ENCODE data around the gene COLEC11. TPM values are rescaled to one million over a fixed set of nuclear protein-coding genes. Genes with fewer than 3 reads are reported as not detected.

Gene COLEC11
- total RNA-seq, 4 donors from 2014 or later: 2.8 to 20.5 (median 9.1) TPM

GRCh38 chr2:3672861-3673678, 78.2 kb downstream of the COLEC11 start:
- no peaks in the 10 kb centered on the region for H3K36me3 ChIP-seq
- 70 to 78% methylated on average over 5 to 9 of the region's 9 CpGs for WGBS, 2 donors

GRCh38 chr2:3674066-3674845, 79.3 kb downstream of the COLEC11 start:
- no peak for DNase-seq
- Histone ChIP-seq H3K27ac (no peak overlapping the region), H3K4me3 (replicated peaks in 1 of 3) (no peak overlapping the region), H3K9me3 (no peaks in the 10 kb centered on the region), H3K27me3 (no peaks in the 10 kb centered on the region), H3K36me3 (no peaks in the 10 kb centered on the region), H3K4me1 (no peaks in the 10 kb centered on the region)
- WGBS, 2 donors: 86 to 91% methylated on average over 9 of the region's 9 CpGs
- intact Hi-C loops (cut with DNase I): no loop called here
- no peak for TF ChIP-seq CTCF (IDR thresholded peaks at IDR 0.05)

More at GRCh38 chr2:3672861-3673678, 78.2 kb downstream of the COLEC11 start:
- no peaks in the 10 kb centered on the region for H3K9me3 ChIP-seq
- no peak overlapping the region for H3K27ac ChIP-seq
- no peak overlapping the region for H3K4me3 ChIP-seq (replicated peaks in 1 of 3)
- DNase-seq: no peak
- TF ChIP-seq CTCF (IDR thresholded peaks at IDR 0.05) (no peak), POLR2A (IDR thresholded peaks at IDR 0.05) (no peak)
- intact Hi-C loops (cut with DNase I): no loop called here
- no peaks in the 10 kb centered on the region for H3K27me3 ChIP-seq
- no peaks in the 10 kb centered on the region for H3K4me1 ChIP-seq

- TF ChIP-seq POLR2A (IDR thresholded peaks at IDR 0.05): no peak
- TF ChIP-seq CTCF (IDR thresholded peaks at IDR 0.05): no peak
- H3K4me3 ChIP-seq (replicated peaks in 1 of 3): no peak overlapping the region
- H3K27ac ChIP-seq: no peak overlapping the region
- no peak for DNase-seq
- intact Hi-C loops (cut with DNase I): no loop called here
- H3K27me3 ChIP-seq: no peaks in the 10 kb centered on the region
- WGBS, 2 donors: 87 to 92% methylated on average over 4 of the region's 4 CpGs
- no peaks in the 10 kb centered on the region for H3K9me3 ChIP-seq
- no peaks in the 10 kb centered on the region for H3K4me1 ChIP-seq
- no peaks in the 10 kb centered on the region for H3K36me3 ChIP-seq
Measured at GRCh38 chr2:3675687-3676086, 80.8 kb downstream of the COLEC11 start.

- DNase-seq: no peak
- Histone ChIP-seq H3K4me3 (replicated peaks in 1 of 3) (no peak overlapping the region), H3K36me3 (no peaks in the 10 kb centered on the region), H3K27ac (no peak overlapping the region), H3K9me3 (no peaks in the 10 kb centered on the region), H3K4me1 (no peaks in the 10 kb centered on the region), H3K27me3 (no peaks in the 10 kb centered on the region)
- TF ChIP-seq CTCF (IDR thresholded peaks at IDR 0.05) (no peak), POLR2A (IDR thresholded peaks at IDR 0.05) (no peak)
- intact Hi-C loops (cut with DNase I): no loop called here
- 80 to 82% methylated on average over 5 to 9 of the region's 9 CpGs for WGBS, 2 donors
Measured at GRCh38 chr2:3677436-3677835, 82.5 kb downstream of the COLEC11 start.

- Histone ChIP-seq H3K36me3 (no peaks in the 10 kb centered on the region), H3K27ac (no peak overlapping the region), H3K27me3 (no peaks in the 10 kb centered on the region), H3K4me3 (replicated peaks in 1 of 3) (no peak overlapping the region), H3K4me1 (no peaks in the 10 kb centered on the region), H3K9me3 (no peaks in the 10 kb centered on the region)
- intact Hi-C loops (cut with DNase I): no loop called here
- DNase-seq: no peak
- TF ChIP-seq CTCF (IDR thresholded peaks at IDR 0.05) (no peak), POLR2A (IDR thresholded peaks at IDR 0.05) (no peak)
- WGBS, 2 donors: 63 to 73% methylated on average over 9 of the region's 9 CpGs
Measured at GRCh38 chr2:3678212-3678611, 83.3 kb downstream of the COLEC11 start.
